C4-2B (cell line): ENCODE data around the gene HNRNPA3.

Source experiments
- CTCF ChIP-seq: fragments of 450-650 bp; conservative IDR thresholded peaks from 2 replicates; pipeline ENCODE4 v1.5.1; 2017; ENCODE audit warnings: mild to moderate bottlenecking
- ZFX ChIP-seq: fragments of 450-650 bp; IDR thresholded peaks from 2 replicates; pipeline ENCODE4 v1.6.1; 2017

GRCh38 chr2:177175917-177176668 lies 36.5 kb upstream of the HNRNPA3 start:
- TF ChIP-seq CTCF: no peak
- TF ChIP-seq ZFX: no peak
